Osteoblast (primary cell): ENCODE measurements around the gene MAST3. TPM values are rescaled to one million over a fixed set of nuclear protein-coding genes. Genes with fewer than 3 reads are reported as not detected.

Source experiments
- DNase-seq: peaks from one replicate; pipeline ENCODE4 v3.0.0; 2011; ENCODE audit warnings: low spot score, mixed read lengths; ENCODE audit not compliant: insufficient read length; ENCODE audit errors: missing footprints
- H2AFZ ChIP-seq: 2 replicates; pipeline ENCODE4 v1.6.0; 2011; ENCODE audit warnings: mild to moderate bottlenecking, low read length
- H3K27ac ChIP-seq: 2 replicates; pipeline ENCODE4 v1.5.1; 2011; ENCODE audit warnings: mild to moderate bottlenecking, low read depth, low read length, moderate library complexity
- H3K27me3 ChIP-seq: 2 replicates; pipeline ENCODE4 v1.6.0; 2012; ENCODE audit warnings: mild to moderate bottlenecking, control low read depth, inconsistent platforms, low read length, moderate library complexity; ENCODE audit not compliant: insufficient read depth
- H3K36me3 ChIP-seq: 2 replicates; pipeline ENCODE4 v1.5.1; 2011; ENCODE audit warnings: mild to moderate bottlenecking, low read length, control low read depth, moderate library complexity; ENCODE audit not compliant: insufficient read depth
- H3K4me1 ChIP-seq: 2 replicates; pipeline ENCODE4 v1.5.1; 2011; ENCODE audit warnings: mild to moderate bottlenecking, low read length, control low read depth, moderate library complexity; ENCODE audit not compliant: insufficient read depth
- H3K4me2 ChIP-seq: 2 replicates; pipeline ENCODE4 v1.6.0; 2011; ENCODE audit warnings: mild to moderate bottlenecking, low read length; ENCODE audit not compliant: insufficient read depth
- H3K4me3 ChIP-seq: fragments of 200-600 bp; sonication (generic); 3 replicates; pipeline ENCODE4 v1.5.1; 2012; ENCODE audit warnings: mild to moderate bottlenecking, low read length, inconsistent platforms; ENCODE audit not compliant: insufficient read depth
- H3K79me2 ChIP-seq: 2 replicates; pipeline ENCODE4 v1.6.0; 2012; ENCODE audit warnings: mild to moderate bottlenecking, low read length, control low read depth, inconsistent platforms; ENCODE audit not compliant: insufficient read depth
- H3K9me3 ChIP-seq: 2 replicates; pipeline ENCODE4 v1.5.1; 2011; ENCODE audit warnings: low read depth, low read length, control low read depth
- H4K20me1 ChIP-seq: 2 replicates; pipeline ENCODE4 v1.6.0; 2012; ENCODE audit warnings: mild to moderate bottlenecking, low read length, control low read depth; ENCODE audit not compliant: insufficient read depth
- total RNA-seq: library from RNA; depleted of rRNA; stranded (reverse); fragments of >200 nt; gene quantifications from 2 replicates; pipeline ENCODE4 v1.2.3, GENCODE V29; 2012
- TF ChIP-seq, protein P1 (sequence below): IDR thresholded peaks from 2 replicates; pipeline ENCODE4 v1.5.1; 2011; ENCODE audit warnings: mild to moderate bottlenecking, low read depth, low read length, moderate library complexity; ENCODE audit errors: extremely low read depth

Gene MAST3
- total RNA-seq, 1 donor, result 5.4 TPM

DNA sequence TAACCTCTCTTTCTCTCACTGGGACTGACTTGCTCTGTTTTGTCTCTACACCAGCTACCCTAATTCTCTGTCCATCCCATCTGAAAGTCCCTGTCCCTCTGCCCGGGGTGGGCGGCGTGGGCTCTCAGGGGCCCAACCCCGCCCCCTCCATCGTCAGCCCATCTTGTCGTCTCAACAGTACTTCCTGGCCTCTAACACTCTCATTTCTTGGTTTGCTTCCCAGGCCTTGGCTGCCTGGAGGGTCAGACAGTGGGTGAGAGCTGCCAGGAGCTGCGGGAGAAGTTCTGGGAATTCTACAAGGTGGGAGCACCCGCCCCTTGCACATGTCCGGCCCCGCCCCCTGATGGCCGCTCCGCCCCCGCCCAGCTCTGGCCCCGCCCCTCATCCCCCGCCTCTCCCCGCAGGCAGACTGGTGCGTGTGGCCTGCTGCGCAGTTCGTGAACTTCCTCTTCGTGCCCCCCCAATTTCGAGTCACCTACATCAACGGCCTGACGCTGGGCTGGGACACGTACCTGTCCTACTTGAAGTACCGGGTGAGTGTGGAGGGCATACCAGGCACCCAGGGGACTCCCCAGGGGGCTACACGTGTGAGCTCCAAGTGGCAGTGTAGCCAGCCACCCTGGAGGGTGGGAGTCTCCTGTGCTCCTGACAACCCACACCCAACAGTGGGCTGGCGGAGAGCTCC lies 97.1 kb downstream of the MAST3 start:
- no peak overlapping the region for H2AFZ ChIP-seq
- H3K9me3 ChIP-seq, result no peaks in the 10 kb centered on the region
- peaks cover 19% of the 10 kb centered on the region for H3K4me1 ChIP-seq
- no peaks in the 10 kb centered on the region for H3K27me3 ChIP-seq
- H3K4me3 ChIP-seq, result peak overlapping the region; percentile 82
- H3K4me2 ChIP-seq, result peak overlapping the region; percentile 96
- H3K36me3 ChIP-seq, result peaks cover 15% of the 10 kb centered on the region
- TF ChIP-seq, protein P1, sequence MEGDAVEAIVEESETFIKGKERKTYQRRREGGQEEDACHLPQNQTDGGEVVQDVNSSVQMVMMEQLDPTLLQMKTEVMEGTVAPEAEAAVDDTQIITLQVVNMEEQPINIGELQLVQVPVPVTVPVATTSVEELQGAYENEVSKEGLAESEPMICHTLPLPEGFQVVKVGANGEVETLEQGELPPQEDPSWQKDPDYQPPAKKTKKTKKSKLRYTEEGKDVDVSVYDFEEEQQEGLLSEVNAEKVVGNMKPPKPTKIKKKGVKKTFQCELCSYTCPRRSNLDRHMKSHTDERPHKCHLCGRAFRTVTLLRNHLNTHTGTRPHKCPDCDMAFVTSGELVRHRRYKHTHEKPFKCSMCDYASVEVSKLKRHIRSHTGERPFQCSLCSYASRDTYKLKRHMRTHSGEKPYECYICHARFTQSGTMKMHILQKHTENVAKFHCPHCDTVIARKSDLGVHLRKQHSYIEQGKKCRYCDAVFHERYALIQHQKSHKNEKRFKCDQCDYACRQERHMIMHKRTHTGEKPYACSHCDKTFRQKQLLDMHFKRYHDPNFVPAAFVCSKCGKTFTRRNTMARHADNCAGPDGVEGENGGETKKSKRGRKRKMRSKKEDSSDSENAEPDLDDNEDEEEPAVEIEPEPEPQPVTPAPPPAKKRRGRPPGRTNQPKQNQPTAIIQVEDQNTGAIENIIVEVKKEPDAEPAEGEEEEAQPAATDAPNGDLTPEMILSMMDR, result no peak
- peaks cover 3% of the 10 kb centered on the region for H3K79me2 ChIP-seq
- peak; percentile 68 for DNase-seq
- H4K20me1 ChIP-seq, result no peaks in the 10 kb centered on the region
- H3K27ac ChIP-seq, result peak overlapping the region; percentile 70

- TF ChIP-seq, protein P1, result no peak
- Histone ChIP-seq H3K4me2 (no peak overlapping the region), H3K27ac (no peak overlapping the region), H3K4me3 (no peak overlapping the region), H3K4me1 (peaks cover 19% of the 10 kb centered on the region), H2AFZ (no peak overlapping the region), H3K36me3 (peaks cover 18% of the 10 kb centered on the region), H4K20me1 (no peaks in the 10 kb centered on the region), H3K9me3 (no peaks in the 10 kb centered on the region), H3K79me2 (peaks cover 3% of the 10 kb centered on the region), H3K27me3 (no peaks in the 10 kb centered on the region)
- DNase-seq, result no peak
These were observed 98.9 kb downstream of the MAST3 start for GRCh38 chr19:18196511-18196845.

GRCh38 chr19:18197306-18197705 lies 99.7 kb downstream of the MAST3 start:
- Histone ChIP-seq H3K27me3 (no peaks in the 10 kb centered on the region), H2AFZ (no peak overlapping the region), H3K4me1 (peaks cover 15% of the 10 kb centered on the region), H3K9me3 (no peaks in the 10 kb centered on the region), H3K36me3 (peaks cover 18% of the 10 kb centered on the region), H3K27ac (no peak overlapping the region), H3K79me2 (peaks cover 6% of the 10 kb centered on the region), H3K4me2 (no peak overlapping the region), H3K4me3 (no peak overlapping the region), H4K20me1 (peaks cover 2% of the 10 kb centered on the region)
- TF ChIP-seq, protein P1, result no peak
- DNase-seq, result peak; percentile 18

- Histone ChIP-seq H3K27ac (no peak overlapping the region), H3K4me2 (no peak overlapping the region), H3K9me3 (no peaks in the 10 kb centered on the region), H3K4me3 (no peak overlapping the region), H3K4me1 (peaks cover 17% of the 10 kb centered on the region), H2AFZ (no peak overlapping the region), H4K20me1 (peaks cover 8% of the 10 kb centered on the region), H3K79me2 (peaks cover 11% of the 10 kb centered on the region), H3K27me3 (no peaks in the 10 kb centered on the region), H3K36me3 (peaks cover 18% of the 10 kb centered on the region)
- DNase-seq, result no peak
- TF ChIP-seq, protein P1, result no peak
These were observed 100.4 kb downstream of the MAST3 start for GRCh38 chr19:18197941-18198340.
